ENCODE data around the gene BMPR1A. TPM values are rescaled to one million over a fixed set of nuclear protein-coding genes. Genes with fewer than 3 reads are reported as not detected.
"Not testable (repeated sequence)": the region's sequence is repeated elsewhere in the genome, so short reads cannot be mapped to it uniquely, and the experiment has no call there.

BMPR1A gene
- total RNA-seq, 1 donor from 2014 or later: 58.5 TPM

- no peak for DNase-seq
Measured at GRCh38 chr10:86941991-86942421, 185.6 kb downstream of the BMPR1A start.

DNA sequence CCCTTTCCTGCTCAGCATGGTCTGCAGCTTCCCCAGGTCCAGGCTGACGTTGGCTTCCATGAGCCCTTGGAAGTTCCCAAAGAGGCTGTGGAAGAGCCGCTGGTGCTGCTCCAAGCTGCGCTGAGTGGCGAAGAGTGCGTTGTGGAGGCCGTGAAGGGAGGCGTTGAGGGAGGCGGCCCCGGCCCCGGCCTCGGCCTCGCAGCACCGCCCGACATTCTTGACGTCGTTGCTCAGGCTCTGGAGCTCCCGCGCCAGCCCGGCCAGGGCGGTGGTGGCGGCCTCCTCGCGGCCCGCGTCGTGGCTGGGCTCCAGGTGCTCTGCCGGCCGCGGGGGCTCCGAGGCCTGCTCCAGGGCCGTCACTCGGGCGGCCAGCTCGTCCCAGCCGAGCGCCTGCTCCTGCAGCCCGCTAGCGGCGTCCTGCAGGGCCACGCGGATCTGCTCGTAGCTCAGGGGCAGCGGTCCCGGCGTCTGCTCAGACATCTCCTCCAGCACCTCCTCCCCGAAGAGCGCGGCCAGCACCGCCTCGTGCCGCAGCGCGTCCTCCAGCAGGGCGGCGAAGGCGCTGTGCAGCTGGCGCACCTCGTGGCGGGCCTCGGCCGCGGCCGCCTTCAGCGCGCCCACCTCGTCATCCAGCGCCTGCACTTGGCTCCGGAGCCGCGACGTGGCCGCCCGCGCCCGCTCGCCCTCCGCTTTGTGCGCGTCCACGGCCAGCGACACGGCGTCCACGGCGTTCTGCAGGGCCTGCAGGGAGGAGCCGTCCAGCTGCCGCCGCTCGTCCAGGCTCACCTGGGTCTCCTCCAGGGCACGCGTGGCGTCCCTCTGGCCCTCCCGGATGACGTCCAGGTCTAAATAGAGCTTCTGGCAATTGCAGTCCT lies 186.3 kb downstream of the BMPR1A start:
- no peak for DNase-seq

DNA sequence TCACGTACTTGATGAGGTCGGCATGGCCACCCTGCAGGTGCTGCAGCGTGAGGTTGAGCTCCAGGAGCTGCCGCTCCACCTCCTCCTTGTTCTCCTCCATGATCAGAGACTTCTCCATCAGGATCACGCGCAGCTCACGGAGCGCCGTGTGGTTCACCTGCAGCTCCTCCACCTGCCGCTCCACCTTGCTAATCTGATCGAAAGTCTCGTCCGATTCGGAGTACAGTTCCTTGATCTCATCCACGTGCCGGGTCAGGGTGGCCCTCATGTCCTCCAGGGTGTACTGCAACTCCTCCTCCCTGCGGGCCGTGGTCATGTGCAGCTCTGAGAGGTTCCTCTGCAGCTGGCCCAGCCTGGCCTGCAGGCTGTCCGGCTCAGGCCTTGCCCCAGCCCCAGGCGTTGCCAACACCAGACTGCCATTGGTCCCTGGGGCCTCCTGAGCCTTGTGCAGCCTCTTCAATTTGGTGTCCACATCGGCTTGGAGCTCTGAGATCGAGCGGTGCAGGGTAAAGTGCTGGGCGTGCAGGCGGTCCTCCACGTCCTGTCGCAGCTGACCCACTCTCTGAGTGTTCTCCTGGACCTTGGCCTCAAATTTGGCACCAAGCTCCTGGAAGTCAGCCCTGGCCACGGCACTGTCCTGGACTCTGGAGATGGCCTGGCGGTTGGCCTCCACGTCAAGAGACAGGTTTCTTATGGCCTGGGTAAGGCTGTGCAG lies 187.1 kb downstream of the BMPR1A start:
- DNase-seq: no peak

- DNase-seq: no peak
Measured at GRCh38 chr10:86944031-86944419, 187.6 kb downstream of the BMPR1A start.

DNA sequence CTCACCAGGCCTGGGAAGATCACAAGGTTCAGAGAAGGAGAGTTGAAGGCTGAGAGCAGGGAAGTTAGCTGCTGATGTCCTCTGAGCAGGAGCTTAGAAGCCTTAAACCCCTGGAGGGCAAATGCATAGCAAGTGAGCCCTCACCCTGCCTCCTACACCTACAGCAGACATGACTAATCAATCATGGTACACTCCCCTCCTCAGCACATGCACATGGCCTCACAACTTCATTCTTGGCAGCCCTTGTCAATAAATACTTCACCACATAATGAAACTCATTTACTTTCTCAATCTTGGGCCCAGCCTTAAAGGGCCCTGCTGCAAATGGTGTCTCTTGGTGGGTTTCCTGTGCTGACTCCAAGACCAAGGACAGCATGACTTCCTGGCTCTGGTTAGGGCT lies 188.1 kb downstream of the BMPR1A start:
- DNase-seq: no peak

DNA sequence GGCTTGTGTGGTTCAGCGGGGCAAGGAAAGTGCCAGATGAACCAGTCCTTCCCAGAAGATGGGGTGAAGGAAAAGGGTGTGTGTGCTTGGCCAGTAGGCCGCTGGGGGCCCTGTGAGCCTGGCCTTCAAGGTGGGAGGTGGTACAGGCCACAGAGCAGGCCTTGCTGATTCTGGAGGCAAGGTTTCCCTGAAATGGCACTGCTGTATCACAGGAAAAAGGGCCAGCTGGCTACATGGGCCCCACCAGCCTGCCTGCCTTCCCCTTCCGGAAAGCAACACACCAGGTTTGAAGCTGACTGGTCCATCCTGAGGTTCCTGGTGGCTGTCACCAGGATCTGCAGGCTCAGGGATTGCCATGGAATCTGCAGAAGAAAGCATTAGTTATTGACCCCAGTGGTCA lies 188.5 kb downstream of the BMPR1A start:
- no peak for DNase-seq

GRCh38 chr10:86945361-86946212 lies 189.2 kb downstream of the BMPR1A start:
- DNase-seq: no peak

- DNase-seq: no peak
Measured at GRCh38 chr10:86946213-86947155, 190.1 kb downstream of the BMPR1A start.

- not testable (repeated sequence) for DNase-seq
Measured at GRCh38 chr10:86947806-86948205, 191.4 kb downstream of the BMPR1A start.

DNA sequence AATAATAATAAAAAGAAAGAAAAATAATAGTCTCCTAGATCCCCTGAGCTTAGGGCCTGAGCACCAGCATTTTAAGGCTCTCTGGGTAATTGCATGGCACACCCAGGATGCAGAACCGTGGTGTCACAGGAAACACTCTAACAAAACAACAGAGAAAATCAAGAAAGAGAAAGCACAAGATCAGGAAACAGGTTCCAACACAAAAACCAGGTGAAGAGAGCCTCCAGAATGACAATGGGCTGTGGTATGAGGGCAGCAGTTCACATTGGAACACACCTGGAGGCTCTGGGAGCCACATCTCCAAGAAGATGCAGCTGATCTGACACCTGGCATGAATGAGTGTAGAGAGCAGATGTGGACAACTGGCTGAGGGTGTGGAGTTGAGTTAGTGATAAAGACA lies 193.9 kb downstream of the BMPR1A start:
- no peak for DNase-seq

- no peak for DNase-seq
Measured at GRCh38 chr10:86951184-86951761, 194.9 kb downstream of the BMPR1A start.

DNA sequence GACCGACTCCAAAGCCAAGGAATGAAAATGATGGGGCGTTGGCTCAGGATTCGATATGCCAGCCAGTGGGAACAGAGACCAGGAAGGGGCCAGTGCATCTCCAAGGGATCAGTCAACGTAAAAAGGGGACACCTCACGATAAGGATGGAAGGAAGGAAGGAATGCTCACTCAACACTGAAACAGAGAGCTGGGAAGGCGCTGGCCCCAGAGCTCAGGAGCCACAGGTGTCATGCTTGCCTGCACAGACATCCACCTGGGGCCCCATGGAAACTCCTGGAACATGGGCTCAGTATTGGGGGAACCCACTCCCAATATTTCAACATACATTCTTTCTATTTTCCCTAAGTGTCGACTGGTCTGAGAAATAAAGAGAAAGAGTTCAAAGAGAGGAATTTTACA lies 195.7 kb downstream of the BMPR1A start:
- no peak for DNase-seq

GRCh38 chr10:86952697-86953096 lies 196.3 kb downstream of the BMPR1A start:
- not testable (repeated sequence) for DNase-seq

GRCh38 chr10:86953747-86954680 lies 197.6 kb downstream of the BMPR1A start:
- DNase-seq: peak; percentile 66

GRCh38 chr10:86954681-86955500 lies 198.5 kb downstream of the BMPR1A start:
- no peak for DNase-seq

DNA sequence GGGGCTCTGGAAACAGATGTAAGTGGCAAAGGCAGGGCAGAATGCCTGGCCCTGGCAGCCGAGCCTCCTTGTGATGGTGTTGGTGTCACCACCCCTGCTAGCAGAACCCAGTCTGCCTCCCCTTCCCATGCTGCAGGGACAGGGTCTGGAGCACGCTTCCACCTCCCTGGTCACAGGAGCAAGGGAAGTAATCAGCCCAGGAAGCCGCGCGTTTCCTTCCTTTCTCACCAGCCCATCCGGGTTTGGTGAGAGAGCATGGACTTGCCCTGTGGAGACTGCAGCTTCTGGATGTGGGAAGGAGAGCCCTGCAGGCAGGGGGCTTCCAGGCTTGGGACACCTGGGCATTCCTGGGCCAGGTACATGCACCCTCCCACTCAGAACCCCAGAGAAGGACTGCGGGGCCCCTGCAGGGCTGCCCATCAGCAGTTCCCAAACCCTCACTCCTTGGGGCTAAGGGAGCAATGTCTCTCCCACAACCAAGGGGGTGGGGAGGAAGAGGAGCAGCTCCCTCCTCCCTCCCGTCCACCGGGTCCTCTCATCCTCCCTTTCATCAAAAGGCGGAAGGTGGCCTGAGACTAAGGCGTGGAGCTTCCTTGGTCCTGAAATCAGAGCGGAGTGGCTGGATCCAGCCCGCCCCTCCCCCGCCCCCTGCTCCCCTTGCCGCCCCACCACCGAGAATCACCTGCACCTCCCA lies 199.2 kb downstream of the BMPR1A start:
- DNase-seq: no peak

DNA sequence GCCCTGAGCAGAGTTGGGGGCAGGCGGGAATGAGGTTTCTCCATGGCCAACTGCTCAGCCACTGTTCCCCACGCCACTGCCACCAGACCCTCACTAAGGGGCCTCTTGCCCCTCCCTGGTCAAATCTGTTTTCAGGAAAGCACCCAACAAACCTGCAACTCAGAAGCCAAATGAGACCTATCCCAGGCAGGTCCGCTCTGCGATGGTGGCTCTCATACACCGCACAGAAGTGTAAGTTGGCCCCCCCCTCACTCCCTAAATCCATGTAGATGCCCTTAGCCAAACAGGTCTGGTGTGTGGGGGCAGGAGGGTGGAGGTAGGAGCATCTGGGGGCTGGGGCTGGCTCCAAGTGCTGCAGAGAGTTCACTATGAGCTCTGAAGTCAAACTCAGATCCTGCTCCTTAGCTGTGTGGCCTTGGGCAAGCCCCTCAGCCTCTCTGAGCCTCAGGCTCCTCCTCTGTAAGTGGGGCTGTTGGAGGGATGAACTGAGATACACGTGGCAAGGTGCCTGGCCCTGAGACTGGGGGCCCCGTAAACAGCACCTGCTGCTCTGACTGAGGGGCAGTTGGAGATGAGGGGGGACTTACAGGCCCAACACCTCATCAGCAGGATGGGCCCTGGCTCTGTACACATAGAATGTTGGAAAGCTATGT lies 199.9 kb downstream of the BMPR1A start:
- no peak for DNase-seq
